GM12875 (cell line): ENCODE measurements around the gene PTPN22.
A peak's percentile ranks its signal among the peaks of the same experiment; 100 is the strongest.

Experiments used
- H3K4me3 ChIP-seq: one replicate; pipeline ENCODE4 v1.5.1; 2011; ENCODE audit warnings: low read depth, low read length, control low read depth
- CTCF ChIP-seq: IDR thresholded peaks from 2 replicates; pipeline ENCODE4 v1.5.1; 2011; ENCODE audit warnings: low read depth, mild to moderate bottlenecking, control low read depth, inconsistent platforms, low read length, moderate library complexity, borderline replicate concordance; ENCODE audit not compliant: insufficient read depth

PTPN22 gene

GRCh38 chr1:113912594-113913311, 41.2 kb upstream of the PTPN22 start:
- H3K4me3 ChIP-seq, result no peak overlapping the region

GRCh38 chr1:113905435-113905861, 33.9 kb upstream of the PTPN22 start:
- no peak for TF ChIP-seq CTCF
- H3K4me3 ChIP-seq, result peak overlapping the region; percentile 69

More at GRCh38 chr1:113912594-113913311, 41.2 kb upstream of the PTPN22 start:
- TF ChIP-seq CTCF, result no peak

GRCh38 chr1:113904674-113905434, 33.3 kb upstream of the PTPN22 start, which contains the start of the genes AP4B1 and DCLRE1B:
Gene AP4B1, minus strand, starts transcription at chr1:113904799. Its CDS starts 82 bp downstream, at chr1:113904717.
Gene DCLRE1B, plus strand, starts transcription at chr1:113905326. Its CDS starts 261 bp downstream, at chr1:113905587.
- peak within 1 kb of the TSS; percentile 75 for H3K4me3 ChIP-seq
- TF ChIP-seq CTCF, result peak; percentile 68

- TF ChIP-seq CTCF, result no peak
Observed at GRCh38 chr1:113904293-113904673, 32.8 kb upstream of the PTPN22 start.

GRCh38 chr1:113903501-113904292, 32.2 kb upstream of the PTPN22 start:
- TF ChIP-seq CTCF, result no peak

More at GRCh38 chr1:113904293-113904673, 32.8 kb upstream of the PTPN22 start:
- H3K4me3 ChIP-seq, result peak overlapping the region; percentile 75

GRCh38 chr1:113901191-113901590, 29.7 kb upstream of the PTPN22 start:
- no peak overlapping the region for H3K4me3 ChIP-seq
- TF ChIP-seq CTCF, result no peak

More at GRCh38 chr1:113903501-113904292, 32.2 kb upstream of the PTPN22 start:
- H3K4me3 ChIP-seq, result peak overlapping the region; percentile 75
